AG04449 (cell line): ENCODE data around the gene ROCK2.

Source experiments
- CTCF ChIA-PET: fragments of 350-600 bp; formaldehyde crosslinking; extraction: SDS; loops from one replicate; lab custom pipeline; 2021; ENCODE audit warnings: antibody characterized with exemption; lab: Yijun Ruan, JAX
- POLR2A ChIA-PET: fragments of 400-600, 350-600 bp; formaldehyde crosslinking; extraction: SDS; loops from one replicate; lab custom pipeline; 2020; ENCODE audit warnings: antibody characterized with exemption, inconsistent platforms; lab: Yijun Ruan, JAX
- DNase-seq: peaks from one replicate; pipeline ENCODE4 v3.0.0-alpha.2; 2010; ENCODE audit warnings: low read depth, low spot score
- H3K4me3 ChIP-seq: 2 replicates; pipeline ENCODE4 v1.5.1; 2011; ENCODE audit warnings: low read depth, mild to moderate bottlenecking, control low read depth, low read length
- CTCF ChIP-seq: IDR thresholded peaks from one replicate; pipeline ENCODE4 v1.5.1; 2011; ENCODE audit warnings: mild to moderate bottlenecking, moderate library complexity, low read length, control low read depth, inconsistent platforms; ENCODE audit not compliant: insufficient read depth; ENCODE audit errors: missing control alignments

ROCK2 gene

GRCh38 chr2:11347403-11347959 is 3.0 kb upstream of the ROCK2 start:
- TF ChIP-seq CTCF: no peak
- POLR2A ChIA-PET: no interaction called here
- CTCF ChIA-PET: interaction anchor here (0.8 to 0.9 kb wide), 2 partner anchors 12 to 64 kb away, joined by 3 read pairs; no protein-coding TSS in a partner anchor
- no peak overlapping the region for H3K4me3 ChIP-seq
- DNase-seq: no peak

DNA sequence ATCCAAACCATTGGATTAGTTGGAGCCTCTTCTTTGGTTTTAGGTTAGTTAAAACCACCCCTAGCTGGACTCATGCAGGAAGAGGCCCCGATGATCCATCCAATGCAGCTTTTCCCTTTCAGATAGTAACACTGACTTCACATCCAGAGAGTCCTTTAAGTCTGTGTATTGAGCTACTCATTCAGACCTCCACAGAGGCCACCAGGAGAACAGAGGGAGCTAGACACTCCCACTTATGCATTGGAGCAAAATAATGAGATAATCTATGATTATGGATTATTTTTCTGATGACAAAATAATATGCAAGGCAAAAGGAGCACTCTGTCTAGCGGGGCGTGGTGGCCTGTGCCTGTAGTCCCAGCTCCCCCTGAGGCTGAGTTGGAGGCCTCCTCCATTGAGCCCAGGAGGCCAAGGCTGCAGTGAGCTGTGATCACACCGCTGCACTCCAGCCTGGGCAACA is 1.6 kb upstream of the ROCK2 start:
- TF ChIP-seq CTCF: no peak
- no peak overlapping the region for H3K4me3 ChIP-seq
- CTCF ChIA-PET: interaction anchor here (1.4 to 1.5 kb wide), 2 partner anchors 66 to 213 kb away, joined by 3 read pairs; a partner anchor contains a TSS
- POLR2A ChIA-PET: interaction anchor here (3.3 kb wide), 1 partner anchor 28 kb away, joined by 28 read pairs; no protein-coding TSS in a partner anchor
- DNase-seq: no peak

DNA sequence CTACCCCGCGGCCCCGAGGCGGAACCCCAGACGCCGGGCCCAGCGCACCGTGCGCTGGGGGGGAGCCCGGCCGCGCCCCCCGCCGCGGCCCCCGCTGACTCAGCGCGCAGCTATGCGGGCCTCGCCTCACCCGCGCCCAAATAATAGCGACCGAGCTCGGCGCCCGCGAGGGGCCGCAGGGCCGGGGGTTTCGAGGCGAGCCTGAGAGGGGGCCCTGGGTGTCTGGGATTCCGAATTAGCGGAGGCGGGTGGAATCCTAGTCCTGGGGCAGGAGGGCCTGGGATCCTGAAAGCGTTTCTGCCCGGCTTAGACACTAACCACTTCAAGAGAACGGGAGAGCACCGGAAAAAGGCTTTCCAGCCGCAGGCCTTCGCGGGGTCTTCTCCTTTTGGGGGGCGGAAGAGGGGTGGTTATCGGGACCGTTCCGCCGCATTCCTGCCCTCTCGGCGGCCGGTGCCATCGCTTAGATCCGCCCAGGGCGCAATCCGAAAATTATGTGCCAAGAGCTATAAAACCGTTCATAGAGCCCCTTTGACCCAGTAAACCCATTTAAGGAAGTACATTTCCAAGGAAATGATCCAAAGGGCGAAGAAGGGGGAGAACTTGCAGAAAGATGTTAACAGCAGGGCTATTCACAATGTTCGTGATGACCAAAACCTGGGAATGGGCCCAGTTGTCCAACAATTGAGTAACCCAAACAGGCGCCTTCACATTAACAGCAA is 681 bp upstream of the ROCK2 start:
- DNase-seq: no peak
- H3K4me3 ChIP-seq: peak overlapping the region; percentile 82
- no peak for TF ChIP-seq CTCF
- POLR2A ChIA-PET: interaction anchor here (0.7 to 3.3 kb wide), 5 partner anchors 17 to 190 kb away, joined by 4 to 28 read pairs (median 6); partner anchors contain the start of gene SLC66A3
- CTCF ChIA-PET: interaction anchor here (0.8 to 1.6 kb wide), 6 partner anchors 17 to 212 kb away, joined by 3 to 4 read pairs (median 3); a partner anchor contains a TSS

- CTCF ChIA-PET: interaction anchor here (0.9 to 1.6 kb wide), 3 partner anchors 12 to 63 kb away, joined by 3 to 4 read pairs (median 3); no protein-coding TSS in a partner anchor
- POLR2A ChIA-PET: interaction anchor here (0.9 to 3.3 kb wide), 6 partner anchors 11 to 188 kb away, joined by 3 to 28 read pairs (median 5); partner anchors contain the start of gene SLC66A3
- peak overlapping the region; percentile 82 for H3K4me3 ChIP-seq
- no peak for DNase-seq
- no peak for TF ChIP-seq CTCF
These were observed 640 bp downstream of the ROCK2 start for GRCh38 chr2:11343650-11344341.

DNA sequence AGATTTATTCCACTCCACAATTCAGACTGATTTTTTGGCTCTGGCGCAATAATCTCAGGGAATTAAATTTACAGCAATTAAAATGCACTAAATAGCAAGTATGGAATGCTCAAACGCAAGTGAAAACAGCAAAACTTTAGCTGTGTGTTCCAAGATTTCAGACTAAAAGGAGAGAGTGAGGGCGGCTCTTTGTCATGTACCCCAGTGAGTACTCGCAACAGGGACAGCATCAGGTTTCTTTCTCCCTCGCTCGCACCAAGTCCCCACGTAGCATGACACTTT is 1.1 kb downstream of the ROCK2 start:
- peak overlapping the region; percentile 82 for H3K4me3 ChIP-seq
- POLR2A ChIA-PET: interaction anchor here (1.0 to 3.3 kb wide), 3 partner anchors 12 to 64 kb away, joined by 3 to 28 read pairs (median 3); no protein-coding TSS in a partner anchor
- no peak for DNase-seq
- CTCF ChIA-PET: interaction anchor here (1.0 kb wide), 1 partner anchor 12 kb away, joined by 3 read pairs; no protein-coding TSS in a partner anchor
- no peak for TF ChIP-seq CTCF
